Left lung (tissue), 10 donors: ENCODE data around the gene TBX20. TPM values are rescaled to one million over a fixed set of nuclear protein-coding genes. Genes with fewer than 3 reads are reported as not detected.

ENCODE experiments used
- ATAC-seq: fragments of 200-7000 bp; cut with Tn5 transposase; one replicate; pipeline ENCODE4 v1.9.1; 2020; ENCODE audit warnings: moderate library complexity
- DNase-seq, 4 donors: peaks; one replicate each; pipeline ENCODE4 v3.0.0-alpha.2; 2013 to 2020
- H3K27ac ChIP-seq, 2 donors: fragments of 200-600 bp; sonication (generic) in 1 of 2; one replicate each; pipeline versions ENCODE4 v1.5.0 to v1.8.0; 2020 to 2021
- H3K27me3 ChIP-seq, 2 donors: fragments of 200-600 bp; sonication (generic) in 1 of 2; one replicate each; pipeline versions ENCODE4 v1.5.0 to v1.8.0; 2020 to 2021
- H3K36me3 ChIP-seq, 2 donors: fragments of 200-600 bp; sonication (generic) in 1 of 2; one replicate each; pipeline versions ENCODE4 v1.5.0 to v1.8.0; 2020 to 2021
- H3K4me1 ChIP-seq, 2 donors: fragments of 200-600 bp; one replicate each; pipeline ENCODE4 v1.8.0; 2021
- H3K4me3 ChIP-seq, 2 donors: fragments of 200-600 bp; sonication (generic) in 1 of 2; one replicate each; pipeline versions ENCODE4 v1.5.0 to v1.8.0; 2020 to 2021; ENCODE audit warnings: mild to moderate bottlenecking in 1 of 2
- H3K9me3 ChIP-seq, 2 donors: fragments of 200-600 bp; sonication (generic) in 1 of 2; one replicate each; pipeline versions ENCODE4 v1.5.0 to v1.8.0; 2020 to 2021
- intact Hi-C, 2 donors: fragments of 100-400 bp; cut with DNase I; formaldehyde crosslinking; loops; one replicate each; pipeline versions ENCODE4 v1.11.2 to v1.14.2; 2022
- polyA plus RNA-seq, 6 donors: library from polyadenylated mRNA; unstranded; fragments of 120-200 nt; gene quantifications; one replicate each; pipeline ENCODE4 v1.2.1, GENCODE V29; 2013; ENCODE audit not compliant: insufficient read length in 6 of 6
- total RNA-seq, 2 donors: library from RNA; stranded (reverse); fragmentation: NEBNext Ultra II Directional; extraction: Animal tissue kit (Norgen Biotek cat#: 25700); gene quantifications; one replicate each; pipeline ENCODE4 v1.2.1, GENCODE V29; 2021
- TF ChIP-seq, protein P1 (sequence below), 2 donors: fragments of 200-600 bp; sonication (generic) in 1 of 2; IDR thresholded peaks; one replicate each; pipeline versions ENCODE4 v1.5.0 to v1.8.0; 2021; ENCODE audit warnings: antibody characterized with exemption in 2 of 2
- donor health status: DM: no; HTN: yes; CAD: no.
- donor health status: DM: no; HTN: no; CAD: no.

The TBX20 gene
- total and polyA plus RNA-seq, 8 donors: 0.09 to 0.12 TPM; not detected in 6

DNA sequence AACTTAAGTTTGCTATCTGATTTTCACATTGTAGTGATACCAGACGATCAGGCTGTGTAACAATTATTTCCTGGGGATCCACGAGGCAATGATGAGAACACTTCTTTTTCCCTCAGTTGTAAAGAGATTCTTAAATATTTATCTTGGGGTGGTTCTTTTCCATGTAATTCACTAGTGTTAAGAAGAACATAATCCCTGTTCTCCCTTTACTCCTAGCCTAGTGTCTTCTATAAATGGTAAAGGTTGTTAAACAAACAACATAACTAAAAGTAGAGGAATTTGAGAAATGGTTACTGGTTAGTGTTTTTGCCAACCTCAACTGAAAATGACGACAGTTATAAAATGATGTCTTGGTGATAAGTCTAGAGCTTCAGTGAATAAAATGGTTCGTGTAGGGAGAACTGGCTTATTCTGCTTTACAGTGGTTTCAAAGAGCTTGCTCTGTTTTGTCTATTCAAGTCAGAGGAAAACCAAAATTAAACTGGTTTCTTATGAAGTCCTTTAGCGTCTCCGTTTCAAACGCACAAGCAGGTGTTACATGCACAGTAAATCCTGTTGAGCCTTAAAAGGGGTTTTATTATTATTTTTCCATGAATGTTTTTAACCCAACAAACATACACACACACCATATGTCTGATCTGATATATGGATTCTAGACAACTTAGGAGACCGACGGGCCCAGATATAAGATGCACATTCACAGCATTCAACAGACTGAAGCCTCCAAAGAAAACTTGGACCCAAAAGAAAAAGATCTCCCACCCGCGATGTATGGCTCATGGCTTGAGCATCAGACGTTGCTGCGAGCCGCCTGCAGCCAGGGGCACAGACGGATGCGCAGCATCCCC, 1.1 kb downstream of the TBX20 start:
- ATAC-seq: no peak

DNA sequence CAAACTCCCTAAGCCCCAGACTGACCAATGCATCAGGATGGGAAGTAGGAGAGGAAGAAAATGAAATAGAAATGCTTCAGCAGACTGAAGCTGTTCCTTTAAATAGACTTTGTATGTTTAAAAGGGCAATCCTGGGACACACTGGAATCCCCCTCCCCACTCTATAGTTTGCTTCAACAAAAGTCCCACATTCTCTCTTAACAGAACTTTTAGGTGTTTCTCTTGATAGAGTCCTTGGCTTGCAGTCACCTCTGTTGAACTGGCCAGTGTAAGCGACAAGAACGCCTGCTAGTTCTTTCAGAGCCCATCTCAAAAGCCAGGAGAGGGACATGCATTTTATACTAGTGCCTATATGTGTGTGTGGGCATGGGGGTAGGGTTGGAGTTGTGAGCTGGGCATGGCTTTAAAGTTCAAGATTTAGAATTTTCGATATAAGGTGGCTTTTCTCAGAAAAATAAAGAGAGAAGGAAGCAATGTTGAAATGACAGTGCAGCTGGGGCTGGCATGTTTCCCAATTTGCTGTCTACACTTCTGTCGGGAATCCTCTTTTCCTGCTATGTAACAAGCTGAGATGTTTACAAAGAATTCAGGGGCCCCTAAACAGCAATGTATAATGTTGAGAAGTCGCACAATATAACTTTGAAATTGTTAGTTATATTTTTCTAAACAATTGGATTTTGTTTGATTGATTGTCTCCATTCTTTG, 2.1 kb downstream of the TBX20 start:
- DNase-seq (no peak), ATAC-seq (no peak)
- intact Hi-C loops: no loop called here
- TF ChIP-seq, protein P1, sequence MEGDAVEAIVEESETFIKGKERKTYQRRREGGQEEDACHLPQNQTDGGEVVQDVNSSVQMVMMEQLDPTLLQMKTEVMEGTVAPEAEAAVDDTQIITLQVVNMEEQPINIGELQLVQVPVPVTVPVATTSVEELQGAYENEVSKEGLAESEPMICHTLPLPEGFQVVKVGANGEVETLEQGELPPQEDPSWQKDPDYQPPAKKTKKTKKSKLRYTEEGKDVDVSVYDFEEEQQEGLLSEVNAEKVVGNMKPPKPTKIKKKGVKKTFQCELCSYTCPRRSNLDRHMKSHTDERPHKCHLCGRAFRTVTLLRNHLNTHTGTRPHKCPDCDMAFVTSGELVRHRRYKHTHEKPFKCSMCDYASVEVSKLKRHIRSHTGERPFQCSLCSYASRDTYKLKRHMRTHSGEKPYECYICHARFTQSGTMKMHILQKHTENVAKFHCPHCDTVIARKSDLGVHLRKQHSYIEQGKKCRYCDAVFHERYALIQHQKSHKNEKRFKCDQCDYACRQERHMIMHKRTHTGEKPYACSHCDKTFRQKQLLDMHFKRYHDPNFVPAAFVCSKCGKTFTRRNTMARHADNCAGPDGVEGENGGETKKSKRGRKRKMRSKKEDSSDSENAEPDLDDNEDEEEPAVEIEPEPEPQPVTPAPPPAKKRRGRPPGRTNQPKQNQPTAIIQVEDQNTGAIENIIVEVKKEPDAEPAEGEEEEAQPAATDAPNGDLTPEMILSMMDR (IDR thresholded peaks at IDR 0.05): no peak
- Histone ChIP-seq H3K4me1 (peaks cover 0 to 13% of the 10 kb centered on the region in 2 donors), H3K36me3 (no peaks in the 10 kb centered on the region), H3K27me3 (peaks cover 98 to 100% of the 10 kb centered on the region in 2 donors), H3K9me3 (no peaks in the 10 kb centered on the region), H3K27ac (no peak overlapping the region), H3K4me3 (no peak overlapping the region)

More for the DNA sequence above, 1.1 kb downstream of the TBX20 start:
- intact Hi-C loops: no loop called here
- Histone ChIP-seq H3K27me3 (peaks cover 98 to 100% of the 10 kb centered on the region in 2 donors), H3K36me3 (no peaks in the 10 kb centered on the region), H3K27ac (no peak overlapping the region), H3K4me3 (no peak overlapping the region), H3K4me1 (peaks cover 0 to 13% of the 10 kb centered on the region in 2 donors), H3K9me3 (no peaks in the 10 kb centered on the region)
- TF ChIP-seq, protein P1 (IDR thresholded peaks at IDR 0.05): no peak
- DNase-seq: no peak

DNA sequence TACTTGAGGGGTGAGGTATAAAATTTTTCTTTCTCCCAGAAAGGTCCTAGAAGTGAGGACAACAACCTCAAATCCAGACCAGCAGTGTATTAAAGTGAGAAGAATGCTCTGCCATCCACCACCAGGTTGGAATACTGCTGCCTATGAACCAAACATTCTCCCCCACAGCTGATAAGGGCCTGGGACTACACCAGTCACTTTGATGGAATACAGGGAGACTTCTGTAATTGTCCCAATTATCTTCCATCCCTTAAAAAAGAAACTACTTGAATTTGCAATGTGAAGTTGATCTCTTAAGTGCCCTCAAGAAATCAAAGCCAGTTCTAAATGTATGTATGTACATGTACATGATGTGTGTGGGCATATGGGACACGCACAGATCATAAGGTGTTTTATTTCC, 3.0 kb downstream of the TBX20 start:
- TF ChIP-seq, protein P1 (IDR thresholded peaks at IDR 0.05): no peak
- ATAC-seq: no peak
- intact Hi-C loops: no loop called here
- Histone ChIP-seq H3K36me3 (no peaks in the 10 kb centered on the region), H3K27me3 (peaks cover 98 to 100% of the 10 kb centered on the region in 2 donors), H3K4me1 (peaks cover 0 to 13% of the 10 kb centered on the region in 2 donors), H3K4me3 (no peak overlapping the region), H3K27ac (no peak overlapping the region), H3K9me3 (no peaks in the 10 kb centered on the region)
- DNase-seq: no peak

DNA sequence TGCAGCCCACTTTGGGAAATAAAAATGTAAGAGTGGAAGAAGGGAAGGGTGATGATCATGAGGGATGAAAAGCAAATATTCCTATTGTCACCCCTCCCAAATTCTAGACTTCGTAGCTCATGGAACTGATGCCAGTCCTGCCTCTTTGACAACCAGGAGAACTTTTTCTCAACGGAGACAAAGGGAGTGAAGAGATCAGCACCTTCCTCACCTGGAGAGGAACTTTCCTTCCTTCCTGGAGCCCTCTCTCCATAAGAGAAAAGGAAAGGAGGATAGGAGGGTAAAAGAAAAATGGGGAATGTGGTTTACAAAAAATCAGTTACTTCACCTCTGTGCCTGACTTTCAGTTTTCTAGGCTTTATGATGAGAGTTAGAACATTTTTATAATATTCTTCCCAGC, 3.4 kb downstream of the TBX20 start:
- ATAC-seq (no peak), DNase-seq (no peak)
- Histone ChIP-seq H3K27ac (no peak overlapping the region), H3K27me3 (peaks cover 98 to 100% of the 10 kb centered on the region in 2 donors), H3K9me3 (no peaks in the 10 kb centered on the region), H3K4me3 (no peak overlapping the region), H3K4me1 (peaks cover 0 to 13% of the 10 kb centered on the region in 2 donors), H3K36me3 (no peaks in the 10 kb centered on the region)
- intact Hi-C loops: no loop called here
- TF ChIP-seq, protein P1 (IDR thresholded peaks at IDR 0.05): no peak

DNA sequence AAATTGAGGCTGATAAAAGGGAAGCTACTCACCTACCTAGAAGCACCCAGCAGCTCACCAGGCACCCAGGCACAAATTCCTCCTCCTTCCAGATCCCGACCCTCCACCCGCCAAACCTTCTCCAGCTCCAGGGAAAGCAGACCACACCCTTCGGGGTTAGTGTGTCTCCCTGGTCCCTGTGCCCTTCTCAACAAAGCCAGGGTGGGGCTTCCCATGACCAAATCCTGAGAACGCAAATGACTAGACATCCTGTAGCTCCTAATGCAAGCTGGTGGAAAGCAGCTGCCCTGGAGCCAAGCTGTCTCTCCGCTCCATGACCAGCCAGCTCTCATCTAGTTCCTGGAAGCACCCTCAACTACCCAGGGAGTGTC, 4.4 kb downstream of the TBX20 start:
- no peak for ATAC-seq
- Histone ChIP-seq H3K9me3 (no peaks in the 10 kb centered on the region), H3K4me3 (no peak overlapping the region), H3K4me1 (peaks cover 0 to 13% of the 10 kb centered on the region in 2 donors), H3K27ac (no peak overlapping the region), H3K36me3 (no peaks in the 10 kb centered on the region), H3K27me3 (peaks cover 90 to 99% of the 10 kb centered on the region in 2 donors)
- intact Hi-C loops: no loop called here
- TF ChIP-seq, protein P1 (IDR thresholded peaks at IDR 0.05): no peak
- DNase-seq: no peak
